ENCODE data around the gene NECAB2.

GRCh38 chr16:83930730-83931500 lies 37.1 kb upstream of the NECAB2 start:
- TF ChIP-seq CTCF (conservative IDR thresholded peaks at IDR 0.05; ENCODE audit: low read length) (no peak), EZH2phosphoT487 (IDR thresholded peaks at IDR 0.05; ENCODE audit: borderline replicate concordance) (no peak)
